ENCODE results near the gene FLNA.

FLNA gene, protein sequence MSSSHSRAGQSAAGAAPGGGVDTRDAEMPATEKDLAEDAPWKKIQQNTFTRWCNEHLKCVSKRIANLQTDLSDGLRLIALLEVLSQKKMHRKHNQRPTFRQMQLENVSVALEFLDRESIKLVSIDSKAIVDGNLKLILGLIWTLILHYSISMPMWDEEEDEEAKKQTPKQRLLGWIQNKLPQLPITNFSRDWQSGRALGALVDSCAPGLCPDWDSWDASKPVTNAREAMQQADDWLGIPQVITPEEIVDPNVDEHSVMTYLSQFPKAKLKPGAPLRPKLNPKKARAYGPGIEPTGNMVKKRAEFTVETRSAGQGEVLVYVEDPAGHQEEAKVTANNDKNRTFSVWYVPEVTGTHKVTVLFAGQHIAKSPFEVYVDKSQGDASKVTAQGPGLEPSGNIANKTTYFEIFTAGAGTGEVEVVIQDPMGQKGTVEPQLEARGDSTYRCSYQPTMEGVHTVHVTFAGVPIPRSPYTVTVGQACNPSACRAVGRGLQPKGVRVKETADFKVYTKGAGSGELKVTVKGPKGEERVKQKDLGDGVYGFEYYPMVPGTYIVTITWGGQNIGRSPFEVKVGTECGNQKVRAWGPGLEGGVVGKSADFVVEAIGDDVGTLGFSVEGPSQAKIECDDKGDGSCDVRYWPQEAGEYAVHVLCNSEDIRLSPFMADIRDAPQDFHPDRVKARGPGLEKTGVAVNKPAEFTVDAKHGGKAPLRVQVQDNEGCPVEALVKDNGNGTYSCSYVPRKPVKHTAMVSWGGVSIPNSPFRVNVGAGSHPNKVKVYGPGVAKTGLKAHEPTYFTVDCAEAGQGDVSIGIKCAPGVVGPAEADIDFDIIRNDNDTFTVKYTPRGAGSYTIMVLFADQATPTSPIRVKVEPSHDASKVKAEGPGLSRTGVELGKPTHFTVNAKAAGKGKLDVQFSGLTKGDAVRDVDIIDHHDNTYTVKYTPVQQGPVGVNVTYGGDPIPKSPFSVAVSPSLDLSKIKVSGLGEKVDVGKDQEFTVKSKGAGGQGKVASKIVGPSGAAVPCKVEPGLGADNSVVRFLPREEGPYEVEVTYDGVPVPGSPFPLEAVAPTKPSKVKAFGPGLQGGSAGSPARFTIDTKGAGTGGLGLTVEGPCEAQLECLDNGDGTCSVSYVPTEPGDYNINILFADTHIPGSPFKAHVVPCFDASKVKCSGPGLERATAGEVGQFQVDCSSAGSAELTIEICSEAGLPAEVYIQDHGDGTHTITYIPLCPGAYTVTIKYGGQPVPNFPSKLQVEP (N-terminal part only)

DNA sequence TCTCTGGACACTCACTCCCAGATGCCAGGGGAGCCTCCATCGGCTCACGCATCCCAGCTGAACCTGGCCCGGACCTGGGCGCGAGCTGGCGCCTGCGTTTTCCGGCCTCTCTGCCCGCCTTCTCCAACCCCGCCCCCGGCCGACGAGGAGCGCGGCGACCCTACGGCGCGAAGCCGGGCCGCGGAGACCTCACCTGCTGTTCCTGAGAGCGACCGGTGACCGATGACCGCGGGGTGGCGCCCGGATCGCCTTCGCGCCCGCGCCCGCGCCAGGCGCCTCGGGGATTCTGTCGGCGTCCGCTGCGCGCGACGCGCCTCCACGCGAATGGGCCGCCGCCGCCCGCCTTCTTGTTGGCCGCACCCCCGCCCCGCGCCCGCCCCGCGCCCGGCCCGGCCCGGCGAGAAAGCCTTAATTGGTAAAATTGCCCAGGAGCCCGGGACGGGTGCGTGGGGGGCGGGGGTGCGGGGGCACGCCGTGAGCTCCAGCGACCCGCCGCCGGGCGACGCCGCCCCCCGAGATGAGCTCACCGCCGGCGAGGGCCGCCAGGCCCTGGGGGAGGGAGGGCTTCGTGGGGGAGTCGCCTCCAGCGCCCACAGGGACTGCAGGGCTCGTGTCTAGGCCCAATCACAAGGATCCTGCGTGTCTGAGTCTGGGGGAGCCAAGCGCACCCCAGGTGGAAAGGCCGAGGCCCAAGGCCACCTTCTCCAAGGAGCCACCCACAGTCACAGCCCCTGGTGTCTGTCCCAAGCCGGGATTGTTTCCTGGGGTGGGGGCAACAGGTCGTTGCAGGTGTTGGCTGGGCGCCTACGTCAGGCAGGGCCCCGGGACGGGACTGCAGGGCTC is at the start of gene FLNA:
TSS of gene FLNA (minus strand) at position 322 of the 843 bp plus-strand sequence. CDS start 3,389 bp downstream, outside the sequence.
- H3K27ac ChIP-seq: peak within 1 kb of the TSS in 20 of 21 experiments; percentile 15 to 98 (median 74)

DNA sequence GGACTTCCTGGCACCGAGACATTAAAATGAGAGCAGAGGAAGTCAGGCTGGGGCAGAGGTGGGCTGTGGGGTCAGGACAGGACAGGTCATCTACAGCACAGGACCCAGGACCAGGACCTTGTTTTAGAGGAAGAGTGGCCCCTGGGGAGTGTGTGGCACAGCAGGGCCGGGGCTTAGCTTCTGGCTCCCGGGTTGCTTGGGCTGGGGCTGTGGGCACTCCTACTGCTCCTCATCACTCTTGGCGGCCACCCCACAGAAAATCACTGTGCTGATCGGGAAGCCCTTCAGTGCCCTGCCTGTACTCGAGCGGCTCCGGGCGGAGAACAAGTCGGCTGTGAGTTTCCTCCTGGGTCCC is 45.9 kb upstream of the FLNA start:
- Histone ChIP-seq H3K4me3 (no peak overlapping the region), H3K27ac (no peak overlapping the region)

More for the DNA sequence above, at the start of gene FLNA:
- H3K4me3 ChIP-seq: peak within 1 kb of the TSS; percentile 32 to 74 (median 37)

DNA sequence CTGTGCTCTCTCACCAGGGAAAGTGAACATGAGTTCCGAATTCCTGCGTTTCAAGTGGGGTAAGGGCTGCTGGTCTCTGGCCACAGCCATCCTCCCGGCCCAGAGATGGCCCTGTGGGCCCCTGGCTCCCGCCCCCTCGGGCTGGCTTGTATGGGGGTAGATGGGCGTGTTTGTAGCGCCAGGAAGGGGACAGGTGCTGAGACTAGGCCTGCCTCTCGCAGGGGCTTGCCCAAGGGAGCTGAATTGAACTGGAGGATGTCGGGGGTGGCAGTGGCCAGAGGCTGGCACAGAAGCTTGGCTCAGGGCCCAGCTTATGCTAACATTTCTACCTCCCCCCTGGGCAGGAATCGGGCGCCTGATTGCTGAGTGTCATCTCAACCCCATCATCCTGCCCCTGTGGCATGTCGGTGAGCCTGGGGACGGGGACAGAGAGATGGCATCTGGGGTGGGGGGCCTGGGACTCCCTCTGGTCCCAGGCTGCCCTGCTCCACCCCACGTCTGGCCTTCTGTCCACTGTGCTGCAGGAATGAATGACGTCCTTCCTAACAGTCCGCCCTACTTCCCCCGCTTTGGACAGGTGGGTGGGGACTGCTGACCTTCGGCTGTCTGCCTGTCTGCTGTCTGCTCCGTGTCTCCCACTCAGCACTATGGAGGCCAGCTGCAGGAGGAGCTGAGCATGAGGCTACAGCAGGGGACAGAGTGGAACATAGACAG is 45.4 kb upstream of the FLNA start:
- no peak overlapping the region for H3K4me3 ChIP-seq
- no peak overlapping the region for H3K27ac ChIP-seq

DNA sequence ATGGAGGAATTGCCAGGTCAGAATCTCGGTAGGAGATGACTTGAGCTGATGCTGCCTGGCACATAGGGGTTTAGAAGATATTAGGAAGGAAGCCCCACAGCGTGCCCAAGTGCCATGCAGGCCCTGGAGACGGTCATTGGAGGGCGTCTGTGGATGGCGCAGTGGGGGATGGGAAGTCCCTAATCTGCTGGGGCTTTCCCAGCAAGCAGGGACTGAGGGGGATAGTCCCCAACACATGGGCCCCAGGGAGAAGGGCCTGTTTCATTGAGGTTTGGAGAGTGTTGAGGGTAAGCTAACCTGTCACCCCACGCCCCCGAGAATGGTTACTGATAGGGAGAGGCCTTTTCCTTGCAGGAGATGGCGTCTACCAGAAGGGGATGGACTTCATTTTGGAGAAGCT is 44.8 kb upstream of the FLNA start:
- no peak overlapping the region for H3K4me3 ChIP-seq
- no peak overlapping the region for H3K27ac ChIP-seq

DNA sequence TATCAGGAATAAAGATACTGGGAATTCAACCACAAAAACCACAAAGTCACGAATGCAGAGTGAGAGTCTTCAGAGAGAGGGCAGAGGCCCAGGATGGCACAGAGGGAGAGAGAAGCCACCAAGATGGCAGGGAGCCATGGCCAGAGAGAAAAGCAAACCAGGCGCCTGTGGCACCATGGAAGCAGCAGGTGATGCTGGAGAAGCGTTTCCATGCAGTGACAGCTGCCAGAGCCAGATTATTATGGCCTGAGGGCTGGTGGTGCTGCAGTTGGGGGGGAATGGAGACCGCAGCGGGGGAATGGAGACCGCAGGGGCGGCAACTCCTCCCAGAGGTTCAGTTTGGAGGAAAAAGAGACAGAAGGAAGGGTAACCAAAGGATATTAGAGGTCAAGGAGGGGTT is 42.7 kb upstream of the FLNA start:
- H3K27ac ChIP-seq: no peak overlapping the region
- H3K4me3 ChIP-seq: no peak overlapping the region

DNA sequence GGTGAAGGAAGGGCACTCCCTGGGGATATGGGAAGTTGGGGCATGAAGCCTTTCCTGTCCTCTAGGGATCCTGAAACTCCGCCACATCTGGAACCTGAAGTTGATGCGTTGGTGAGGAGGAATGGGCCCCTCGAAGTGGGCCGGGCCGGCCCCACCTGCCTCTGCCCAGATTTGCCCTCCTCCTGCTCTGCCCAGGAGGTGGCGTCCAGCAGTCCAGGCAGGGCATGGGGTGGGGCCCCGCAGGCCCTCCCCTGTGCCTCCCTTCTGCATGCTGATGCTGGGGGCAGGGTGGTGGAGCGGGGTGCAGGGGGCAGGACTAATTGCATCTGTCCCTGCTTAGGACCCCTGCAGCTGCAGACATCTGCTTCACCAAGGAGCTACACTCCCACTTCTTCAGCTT is 38.7 kb upstream of the FLNA start:
- Histone ChIP-seq H3K27ac (peak overlapping the region in 9 of 21 experiments; percentile 87 to 94 (median 93)), H3K4me3 (no peak overlapping the region)

DNA sequence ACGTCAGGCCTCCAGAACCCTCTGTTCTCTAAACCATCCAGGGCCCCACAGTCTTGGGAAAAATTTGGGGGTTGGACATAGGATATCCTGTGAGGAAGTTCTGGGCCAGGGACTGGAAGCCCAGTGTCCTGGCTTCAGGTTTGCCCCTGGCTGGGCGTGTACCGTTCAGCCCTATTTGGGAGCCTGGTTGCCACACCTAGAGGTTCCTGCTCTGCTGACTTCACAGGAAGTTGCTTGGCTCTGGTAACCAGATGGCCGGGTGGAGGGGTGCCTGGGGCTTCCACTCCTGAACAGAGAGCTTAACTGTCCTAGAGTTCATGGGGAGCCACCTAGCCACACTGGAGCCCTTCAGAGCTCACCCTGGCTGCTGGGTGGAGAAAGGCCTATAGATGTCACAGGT is 38.0 kb upstream of the FLNA start:
- Histone ChIP-seq H3K4me3 (peak overlapping the region; percentile 43 to 92 (median 74)), H3K27ac (peak overlapping the region in 20 of 21 experiments; percentile 78 to 94 (median 90))

DNA sequence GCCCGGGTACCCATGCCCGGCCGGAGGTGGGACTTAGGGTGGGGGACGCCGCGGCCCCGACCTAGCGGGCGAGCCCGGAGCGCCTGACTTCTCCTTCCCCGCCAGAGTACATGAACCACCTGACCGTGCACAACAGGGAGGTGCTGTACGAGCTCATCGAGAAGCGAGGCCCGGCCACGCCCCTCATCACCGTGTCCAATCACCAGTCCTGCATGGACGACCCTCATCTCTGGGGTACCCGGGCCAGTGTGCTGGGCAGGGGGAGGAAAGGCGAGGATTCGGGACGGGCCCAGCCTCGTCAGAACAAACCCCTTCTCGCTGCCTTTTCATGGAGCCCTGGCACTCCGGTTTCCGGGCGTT is 37.5 kb upstream of the FLNA start:
- Histone ChIP-seq H3K4me3 (peak overlapping the region; percentile 43 to 92 (median 74)), H3K27ac (peak overlapping the region; percentile 78 to 94 (median 90))

DNA sequence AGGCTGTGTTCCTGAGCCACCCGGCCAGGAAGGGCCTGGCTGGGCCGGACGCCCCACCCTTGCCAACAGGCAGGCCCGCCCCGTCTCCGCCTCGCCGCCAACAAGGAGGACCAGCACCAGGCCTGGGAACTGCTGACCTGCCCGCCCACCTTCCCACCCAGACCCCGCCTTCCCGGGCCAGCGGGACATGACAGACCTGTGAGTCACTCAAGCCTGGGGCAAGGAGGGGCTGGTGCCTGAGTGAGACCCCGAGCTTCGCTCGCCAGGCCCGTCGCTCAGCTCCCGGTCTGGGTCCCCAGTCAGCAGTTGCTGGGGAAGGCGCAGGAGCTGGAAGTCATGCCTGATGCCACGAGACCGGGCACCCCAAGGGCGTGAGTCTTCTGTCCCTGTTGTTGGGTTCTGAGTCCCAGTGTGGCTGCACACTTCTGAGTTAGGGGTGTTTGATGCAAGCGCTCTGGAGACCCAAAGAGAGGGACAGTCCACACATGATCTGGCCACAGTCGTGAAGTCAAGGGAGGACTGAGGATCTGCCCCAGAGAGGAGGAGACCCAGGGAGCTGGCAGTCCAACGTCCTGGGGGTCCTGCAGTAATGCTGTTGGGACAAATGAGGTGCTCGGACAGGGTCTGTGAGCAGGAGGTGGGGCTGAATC is 34.9 kb upstream of the FLNA start, which contains the start of gene DNASE1L1:
TSS of gene DNASE1L1 (minus strand) at position 33 of the 650 bp plus-strand sequence. CDS start 3,686 bp downstream, outside the sequence.
- H3K4me3 ChIP-seq: peak within 1 kb of the TSS in 6 of 7 experiments; percentile 9 to 30 (median 22)

DNA sequence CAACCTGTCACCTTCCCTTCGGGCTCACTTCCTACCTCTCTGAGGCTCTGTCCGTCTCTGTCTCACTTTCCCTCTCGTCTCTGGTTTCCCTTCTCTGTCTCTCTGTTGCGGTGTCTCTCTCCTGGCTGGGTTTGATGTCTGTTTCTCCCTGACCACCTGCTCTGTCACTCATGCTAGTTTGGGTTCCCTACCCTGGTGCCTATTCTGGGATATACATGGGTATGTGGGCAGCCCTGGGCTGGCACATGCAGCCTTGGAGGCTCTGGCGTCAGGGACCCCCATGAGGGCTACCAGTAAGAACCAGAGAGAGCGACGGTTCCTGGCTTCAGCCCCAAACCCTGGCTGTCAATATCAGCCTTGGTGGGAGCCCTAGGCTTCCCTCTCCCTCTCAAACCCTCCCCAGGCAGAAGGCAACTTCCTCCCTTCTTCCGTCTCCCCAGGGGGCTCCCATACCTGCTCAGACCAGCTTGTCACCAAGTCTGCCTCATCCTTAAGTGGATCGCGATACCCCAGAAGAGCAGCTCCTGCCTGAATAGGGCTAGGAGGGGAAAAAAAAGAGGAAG is 34.3 kb upstream of the FLNA start:
- Histone ChIP-seq H3K27ac (peak overlapping the region in 19 of 21 experiments; percentile 7 to 82 (median 62)), H3K4me3 (peak overlapping the region in 6 of 7 experiments; percentile 9 to 30 (median 22))

More for the DNA sequence above, 34.9 kb upstream of the FLNA start, which contains the start of gene DNASE1L1:
- peak within 1 kb of the TSS in 19 of 21 experiments; percentile 7 to 94 (median 65) for H3K27ac ChIP-seq

DNA sequence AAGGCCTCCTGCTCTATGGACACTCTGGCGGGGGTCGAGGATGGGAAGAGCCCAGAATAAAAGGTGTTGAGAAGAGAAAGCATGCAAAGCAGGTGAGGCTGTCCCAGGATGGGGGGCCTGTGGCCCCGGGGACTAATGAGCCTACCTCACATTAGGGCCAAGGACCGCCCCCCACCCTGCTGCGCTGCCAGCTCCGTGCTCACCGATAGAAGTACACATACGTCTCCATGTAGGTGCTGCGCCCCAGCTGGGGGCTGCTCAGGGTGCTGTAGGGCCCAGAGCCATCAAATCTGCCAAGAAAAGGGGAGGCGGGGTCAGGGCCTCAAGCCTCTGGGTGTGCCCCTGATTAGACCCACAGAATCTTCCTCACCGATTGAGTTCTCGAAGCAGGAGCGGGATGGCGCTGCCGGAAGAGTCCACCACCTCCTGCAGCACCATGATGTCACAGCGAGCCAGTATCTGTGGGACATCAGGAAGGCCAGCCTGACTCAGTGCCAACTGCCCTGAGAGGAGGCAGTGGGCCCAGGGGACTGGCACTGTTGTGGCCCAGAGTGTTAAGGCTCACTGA is 30.3 kb upstream of the FLNA start:
- H3K4me3 ChIP-seq: no peak overlapping the region
- no peak overlapping the region for H3K27ac ChIP-seq

DNA sequence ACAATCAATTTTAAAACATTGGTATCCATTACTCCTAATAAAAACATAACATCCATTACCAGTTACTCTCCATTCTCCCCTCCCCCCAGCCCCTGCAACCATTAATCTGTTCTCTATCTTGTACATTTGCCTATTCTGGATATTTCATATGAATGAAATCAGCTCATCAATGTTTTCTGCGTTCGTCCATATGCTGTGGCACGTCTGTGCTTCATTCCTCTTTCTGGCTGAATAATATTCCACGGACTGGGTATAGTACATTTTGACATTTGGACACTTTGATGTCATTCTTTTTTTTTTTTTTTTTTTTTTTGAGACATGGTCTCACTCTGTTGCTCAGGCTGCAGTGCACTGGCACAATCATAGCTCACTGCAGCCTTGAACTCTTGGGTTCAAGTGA is 29.4 kb upstream of the FLNA start:
- H3K27ac ChIP-seq: no peak overlapping the region
- H3K4me3 ChIP-seq: no peak overlapping the region

DNA sequence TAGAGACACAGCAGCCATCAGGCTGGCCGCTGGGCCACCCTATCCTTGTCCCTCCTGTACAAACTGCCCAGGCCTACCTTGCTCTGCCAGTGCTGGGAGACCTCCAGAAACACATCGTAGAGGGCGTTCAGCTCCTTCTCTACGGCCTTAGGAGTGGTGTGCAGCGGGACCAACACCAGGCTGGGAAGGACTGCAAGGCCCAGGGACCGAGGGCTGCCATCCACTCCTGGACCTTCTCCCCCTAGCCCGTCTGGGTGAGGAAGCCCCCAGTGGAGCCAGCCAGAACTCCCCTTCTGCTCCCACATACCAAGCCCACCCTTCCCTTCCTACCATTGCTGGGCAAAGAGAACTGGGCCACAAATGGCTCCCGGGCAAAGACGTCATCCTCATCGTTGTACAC is 28.8 kb upstream of the FLNA start:
- H3K27ac ChIP-seq: peak overlapping the region in 1 of 21 experiments; percentile 26
- H3K4me3 ChIP-seq: no peak overlapping the region

DNA sequence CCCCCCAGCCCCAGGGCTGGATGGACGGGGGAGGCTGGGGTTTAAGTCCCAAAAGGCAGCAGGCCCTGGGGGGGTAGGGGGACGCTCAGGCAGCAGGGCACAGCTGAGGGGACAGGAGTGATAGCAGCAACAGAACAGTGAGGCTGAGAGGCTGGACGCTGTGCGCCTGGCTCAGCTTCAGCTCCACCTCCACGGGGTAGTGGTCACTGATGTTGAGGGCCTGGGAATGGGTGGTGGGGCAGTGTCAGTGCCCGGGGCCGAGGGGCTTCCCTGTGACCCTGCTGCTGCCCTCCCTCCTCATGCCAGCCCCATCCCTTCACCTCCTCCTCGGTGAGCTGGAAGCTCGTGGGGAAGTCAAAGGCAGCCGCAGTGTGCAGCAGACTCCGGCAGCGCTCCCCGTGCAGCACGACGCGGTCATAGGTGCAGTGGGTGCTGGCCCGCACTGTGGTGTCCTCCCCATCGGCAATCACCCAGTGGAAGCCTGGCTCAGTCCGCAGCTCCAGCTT is 28.2 kb upstream of the FLNA start:
- H3K27ac ChIP-seq: peak overlapping the region in 5 of 21 experiments; percentile 6 to 76 (median 52)
- H3K4me3 ChIP-seq: no peak overlapping the region

DNA sequence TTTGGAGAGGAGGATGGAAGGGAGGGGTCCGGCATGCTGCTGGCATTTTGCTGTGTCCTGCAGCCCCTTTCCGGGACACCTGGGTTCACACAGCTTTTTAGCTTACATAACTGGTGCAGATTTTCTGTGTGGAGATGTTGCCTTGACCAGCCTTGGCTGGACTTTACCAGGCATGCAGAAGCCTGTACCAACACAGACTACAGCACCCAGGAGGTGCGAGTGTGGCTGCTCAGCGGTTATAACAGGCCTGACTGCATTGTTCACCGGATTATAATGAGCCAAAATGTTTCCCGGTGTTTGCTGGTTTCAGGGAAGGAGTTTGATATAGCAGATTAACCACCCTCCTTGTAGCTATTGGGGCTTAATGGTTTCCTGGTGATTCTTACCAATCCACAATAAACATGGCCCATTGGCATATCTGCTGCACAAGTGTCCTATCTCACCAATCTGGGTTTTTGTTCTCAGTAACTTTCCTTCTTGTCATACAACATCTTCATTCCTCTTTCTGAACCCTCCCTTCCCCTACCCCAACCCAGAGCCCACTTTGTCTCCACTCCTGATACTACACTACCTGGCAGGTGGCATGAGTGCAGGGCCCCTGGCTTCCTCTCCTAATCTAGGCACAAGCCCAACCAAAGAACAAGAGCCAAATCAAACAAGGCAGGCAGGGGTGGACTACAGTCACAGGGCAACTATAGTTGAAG is 27.6 kb upstream of the FLNA start:
- Histone ChIP-seq H3K4me3 (no peak overlapping the region), H3K27ac (peak overlapping the region in 5 of 21 experiments; percentile 6 to 76 (median 52))
